HEK293 (cell line): ENCODE measurements around the gene NHSL2.
A peak's percentile ranks its signal among the peaks of the same experiment; 100 is the strongest.

ENCODE experiments used
- CTCF ChIA-PET: fragments of 350-600 bp; formaldehyde crosslinking; extraction: SDS; loops from one replicate; lab custom pipeline; 2021; ENCODE audit warnings: antibody characterized with exemption; lab: Yijun Ruan, JAX
- POLR2A ChIA-PET: fragments of 300-600 bp; formaldehyde crosslinking; extraction: SDS; loops from one replicate; lab custom pipeline; 2020; ENCODE audit warnings: antibody characterized with exemption, inconsistent platforms; lab: Yijun Ruan, JAX
- H3K27ac ChIP-seq: fragments of 200-500 bp; sonication (Bioruptor generic); 2 replicates; pipeline ENCODE4 v1.5.1; 2014; ENCODE audit warnings: low read depth, low read length, control low read depth, inconsistent platforms; ENCODE audit errors: extremely low read depth
- H3K36me3 ChIP-seq, 2 experiments: fragments of 200-500 bp in 1 of 2; sonication (Bioruptor generic) in 1 of 2; 1 replicate in 1 of 2; 2 replicates in 1 of 2; pipeline ENCODE4 v1.5.1; 2014 to 2017; ENCODE audit warnings: inconsistent platforms in 2 of 2, low read length in 2 of 2; ENCODE audit not compliant: control insufficient read depth in 2 of 2, insufficient read depth in 1 of 2
- H3K4me1 ChIP-seq: fragments of 200-500 bp; sonication (Bioruptor generic); 2 replicates; pipeline ENCODE4 v1.5.1; 2014; ENCODE audit warnings: mild to moderate bottlenecking, low read length, inconsistent platforms; ENCODE audit not compliant: control insufficient read depth, insufficient read depth
- H3K4me3 ChIP-seq: 2 replicates; pipeline ENCODE4 v1.5.1; 2011; ENCODE audit warnings: low read depth, mild to moderate bottlenecking, control low read depth, low read length, moderate library complexity
- H3K9me3 ChIP-seq: fragments of 200-500 bp; sonication (Bioruptor generic); 2 replicates; pipeline ENCODE4 v1.5.1; 2014; ENCODE audit warnings: low read depth, low read length, inconsistent platforms; ENCODE audit not compliant: control insufficient read depth, insufficient read depth
- IKZF3 ChIP-seq: fragments of 450-650 bp; IDR thresholded peaks from 2 replicates; pipeline ENCODE4 v1.5.0; 2018; ENCODE audit warnings: missing biosample characterization, mild to moderate bottlenecking, missing genetic modification characterization, moderate library complexity
- KLF7 ChIP-seq: fragments of 450-650 bp; formaldehyde crosslinking; IDR thresholded peaks from 2 replicates; pipeline ENCODE4 v1.5.1; 2016; ENCODE audit warnings: missing biosample characterization, missing genetic modification characterization, borderline replicate concordance
- PRDM4 ChIP-seq: fragments of 450-650 bp; formaldehyde crosslinking; IDR thresholded peaks from 2 replicates; pipeline ENCODE4 v1.5.1; 2017; ENCODE audit warnings: missing biosample characterization, missing genetic modification characterization
- ZNF292 ChIP-seq: fragments of 450-650 bp; formaldehyde crosslinking; IDR thresholded peaks from 2 replicates; pipeline ENCODE4 v1.5.1; 2016; ENCODE audit warnings: low read depth, missing biosample characterization, missing genetic modification characterization, borderline replicate concordance
- ZNF426 ChIP-seq: fragments of 450-650 bp; formaldehyde crosslinking; IDR thresholded peaks from 2 replicates; pipeline ENCODE4 v1.5.1; 2017; ENCODE audit warnings: missing biosample characterization, missing genetic modification characterization, mild to moderate bottlenecking, inconsistent platforms, moderate library complexity
- ZNF473 ChIP-seq: fragments of 450-650 bp; formaldehyde crosslinking; IDR thresholded peaks from 2 replicates; pipeline ENCODE4 v1.5.1; 2017; ENCODE audit warnings: missing biosample characterization, missing genetic modification characterization
- ZNF600 ChIP-seq: fragments of 450-650 bp; formaldehyde crosslinking; IDR thresholded peaks from 2 replicates; pipeline ENCODE4 v1.5.1; 2016; ENCODE audit warnings: missing biosample characterization, missing genetic modification characterization
- ZXDB ChIP-seq: fragments of 450-650 bp; formaldehyde crosslinking; IDR thresholded peaks from 2 replicates; pipeline ENCODE4 v1.5.1; 2016; ENCODE audit warnings: missing biosample characterization, missing genetic modification characterization
- TF ChIP-seq, protein P1 (sequence below): fragments of 450-650 bp; IDR thresholded peaks from 2 replicates; pipeline ENCODE4 v1.5.1; 2018; ENCODE audit warnings: missing biosample characterization, missing genetic modification characterization
- TF ChIP-seq, protein P2 (sequence below): fragments of 450-650 bp; formaldehyde crosslinking; conservative IDR thresholded peaks from 2 replicates; pipeline ENCODE4 v1.5.1; 2016; ENCODE audit warnings: low read depth, missing biosample characterization, missing genetic modification characterization

The NHSL2 gene

DNA sequence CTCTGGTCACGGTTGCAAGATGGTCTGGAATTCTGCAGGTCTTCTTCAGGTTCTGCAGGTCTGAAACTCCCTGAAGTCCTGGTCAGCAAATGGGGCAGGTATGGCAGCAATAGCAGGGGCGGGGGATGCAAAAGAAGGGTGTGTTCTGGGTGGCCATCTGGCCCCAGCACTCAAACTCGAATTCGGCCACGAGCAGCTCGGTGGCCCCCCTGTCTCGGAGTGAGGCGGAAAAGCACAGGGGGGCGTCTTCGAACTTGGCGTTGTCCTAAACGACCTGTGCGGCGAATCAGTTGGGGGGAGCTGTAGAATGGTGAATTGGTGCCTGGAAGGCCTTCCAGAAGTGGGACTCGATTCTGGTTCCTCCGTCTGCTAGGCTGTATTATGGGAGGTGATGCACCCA is 219.0 kb downstream of the NHSL2 start (continued):
- TF ChIP-seq PRDM4 (tag by site-specific recombination) (no peak), ZNF426 (tag by site-specific recombination) (no peak), ZXDB (tag by site-specific recombination) (no peak)

- H3K27ac ChIP-seq = no peak overlapping the region
- ChIA-PET CTCF (interaction anchor here (0.5 to 7.5 kb wide), 8 partner anchors 20 to 309 kb away, joined by 3 to 118 read pairs (median 4); no protein-coding TSS in a partner anchor), POLR2A (interaction anchor here (4.4 kb wide), 1 partner anchor 51 kb away, joined by 22 read pairs; the partner anchor contains the start of gene PIN4)
- peaks cover 3% of the 10 kb centered on the region; the same call in 1 of the 2 replicates for H3K4me1 ChIP-seq
- H3K4me3 ChIP-seq = no peak overlapping the region
- no peaks in the 10 kb centered on the region for H3K36me3 ChIP-seq
- TF ChIP-seq KLF7 (tag by site-specific recombination) (no peak), ZNF473 (tag by site-specific recombination) (0 out of 2 replicates have a peak, but pooled peaks have one; percentile 61), ZNF600 (tag by site-specific recombination) (no peak)
- TF ChIP-seq, protein P1, sequence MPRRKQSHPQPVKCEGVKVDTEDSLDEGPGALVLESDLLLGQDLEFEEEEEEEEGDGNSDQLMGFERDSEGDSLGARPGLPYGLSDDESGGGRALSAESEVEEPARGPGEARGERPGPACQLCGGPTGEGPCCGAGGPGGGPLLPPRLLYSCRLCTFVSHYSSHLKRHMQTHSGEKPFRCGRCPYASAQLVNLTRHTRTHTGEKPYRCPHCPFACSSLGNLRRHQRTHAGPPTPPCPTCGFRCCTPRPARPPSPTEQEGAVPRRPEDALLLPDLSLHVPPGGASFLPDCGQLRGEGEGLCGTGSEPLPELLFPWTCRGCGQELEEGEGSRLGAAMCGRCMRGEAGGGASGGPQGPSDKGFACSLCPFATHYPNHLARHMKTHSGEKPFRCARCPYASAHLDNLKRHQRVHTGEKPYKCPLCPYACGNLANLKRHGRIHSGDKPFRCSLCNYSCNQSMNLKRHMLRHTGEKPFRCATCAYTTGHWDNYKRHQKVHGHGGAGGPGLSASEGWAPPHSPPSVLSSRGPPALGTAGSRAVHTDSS (tag by site-specific recombination) = peak; percentile 95
- TF ChIP-seq, protein P2, sequence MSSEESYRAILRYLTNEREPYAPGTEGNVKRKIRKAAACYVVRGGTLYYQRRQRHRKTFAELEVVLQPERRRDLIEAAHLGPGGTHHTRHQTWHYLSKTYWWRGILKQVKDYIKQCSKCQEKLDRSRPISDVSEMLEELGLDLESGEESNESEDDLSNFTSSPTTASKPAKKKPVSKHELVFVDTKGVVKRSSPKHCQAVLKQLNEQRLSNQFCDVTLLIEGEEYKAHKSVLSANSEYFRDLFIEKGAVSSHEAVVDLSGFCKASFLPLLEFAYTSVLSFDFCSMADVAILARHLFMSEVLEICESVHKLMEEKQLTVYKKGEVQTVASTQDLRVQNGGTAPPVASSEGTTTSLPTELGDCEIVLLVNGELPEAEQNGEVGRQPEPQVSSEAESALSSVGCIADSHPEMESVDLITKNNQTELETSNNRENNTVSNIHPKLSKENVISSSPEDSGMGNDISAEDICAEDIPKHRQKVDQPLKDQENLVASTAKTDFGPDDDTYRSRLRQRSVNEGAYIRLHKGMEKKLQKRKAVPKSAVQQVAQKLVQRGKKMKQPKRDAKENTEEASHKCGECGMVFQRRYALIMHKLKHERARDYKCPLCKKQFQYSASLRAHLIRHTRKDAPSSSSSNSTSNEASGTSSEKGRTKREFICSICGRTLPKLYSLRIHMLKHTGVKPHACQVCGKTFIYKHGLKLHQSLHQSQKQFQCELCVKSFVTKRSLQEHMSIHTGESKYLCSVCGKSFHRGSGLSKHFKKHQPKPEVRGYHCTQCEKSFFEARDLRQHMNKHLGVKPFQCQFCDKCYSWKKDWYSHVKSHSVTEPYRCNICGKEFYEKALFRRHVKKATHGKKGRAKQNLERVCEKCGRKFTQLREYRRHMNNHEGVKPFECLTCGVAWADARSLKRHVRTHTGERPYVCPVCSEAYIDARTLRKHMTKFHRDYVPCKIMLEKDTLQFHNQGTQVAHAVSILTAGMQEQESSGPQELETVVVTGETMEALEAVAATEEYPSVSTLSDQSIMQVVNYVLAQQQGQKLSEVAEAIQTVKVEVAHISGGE = no peak
- H3K9me3 ChIP-seq = no peaks in the 10 kb centered on the region
These were observed 219.6 kb downstream of the NHSL2 start for GRCh38 chrX:72130156-72130761.

GRCh38 chrX:72130762-72131250 is 220.2 kb downstream of the NHSL2 start:
- ChIA-PET CTCF (interaction anchor here (0.7 to 2.1 kb wide), 4 partner anchors 27 to 132 kb away, joined by 3 to 8 read pairs (median 5); no protein-coding TSS in a partner anchor), POLR2A (interaction anchor here (4.4 kb wide), 1 partner anchor 50 kb away, joined by 22 read pairs; the partner anchor contains the start of gene PIN4)
- H3K9me3 ChIP-seq = no peaks in the 10 kb centered on the region
- no peak overlapping the region for H3K27ac ChIP-seq
- H3K4me1 ChIP-seq = peaks cover 3% of the 10 kb centered on the region; the same call in 1 of the 2 replicates
- no peak overlapping the region for H3K4me3 ChIP-seq
- no peaks in the 10 kb centered on the region for H3K36me3 ChIP-seq
- 0 out of 2 replicates have a peak, but pooled peaks have one; percentile 21 for TF ChIP-seq IKZF3
- TF ChIP-seq ZNF292 (tag by site-specific recombination) = no peak
